Muscle of leg (tissue), 11 donors: ENCODE measurements around the gene PLA2G4B. TPM values are rescaled to one million over a fixed set of nuclear protein-coding genes. Genes with fewer than 3 reads are reported as not detected.

Experiments
- DNase-seq: peaks from one replicate; pipeline ENCODE4 v3.0.0; 2013
- H3K27ac ChIP-seq: one replicate; pipeline ENCODE4 v1.5.1; 2013; ENCODE audit warnings: mild to moderate bottlenecking, low read length, control low read depth
- H3K27me3 ChIP-seq: one replicate; pipeline ENCODE4 v1.6.1; 2013; ENCODE audit warnings: low read length; ENCODE audit not compliant: control insufficient read depth, insufficient read depth
- H3K36me3 ChIP-seq: one replicate; pipeline ENCODE4 v1.6.1; 2013; ENCODE audit warnings: low read length; ENCODE audit not compliant: control insufficient read depth, insufficient read depth
- H3K4me1 ChIP-seq: one replicate; pipeline ENCODE4 v1.6.1; 2013; ENCODE audit warnings: low read length; ENCODE audit not compliant: control insufficient read depth, insufficient read depth
- H3K4me3 ChIP-seq: one replicate; pipeline ENCODE4 v1.5.1; 2013; ENCODE audit warnings: low read length, control low read depth
- H3K9me3 ChIP-seq: replicated peaks from 2 replicates; pipeline ENCODE4 v1.6.1; 2013; ENCODE audit warnings: low read depth, low read length; ENCODE audit not compliant: control insufficient read depth
- WGBS: methylation state at CpG from one replicate; pipeline ENCODE4 v1.1.5; 2013; ENCODE audit warnings: missing lambda C conversion rate; ENCODE audit not compliant: insufficient coverage; 5-methylcytosine and 5-hydroxymethylcytosine counted together
- polyA plus RNA-seq, 8 donors: library from polyadenylated mRNA; unstranded; fragments of 120-200 nt; gene quantifications; one replicate each; pipeline versions ENCODE4 v1.2.1 to v1.2.3, GENCODE V29; 2013; ENCODE audit warnings: inconsistent platforms in 1 of 8, low replicate concordance in 1 of 8; ENCODE audit not compliant: insufficient read length in 8 of 8, insufficient read depth in 1 of 8
- total RNA-seq: library from RNA; stranded (reverse); fragments of 120-200 nt; gene quantifications from one replicate; pipeline ENCODE4 v1.2.4, GENCODE V29; 2013

The PLA2G4B gene
- total and polyA plus RNA-seq, 9 donors = 3.4 to 11.7 (median 7.2) TPM

DNA sequence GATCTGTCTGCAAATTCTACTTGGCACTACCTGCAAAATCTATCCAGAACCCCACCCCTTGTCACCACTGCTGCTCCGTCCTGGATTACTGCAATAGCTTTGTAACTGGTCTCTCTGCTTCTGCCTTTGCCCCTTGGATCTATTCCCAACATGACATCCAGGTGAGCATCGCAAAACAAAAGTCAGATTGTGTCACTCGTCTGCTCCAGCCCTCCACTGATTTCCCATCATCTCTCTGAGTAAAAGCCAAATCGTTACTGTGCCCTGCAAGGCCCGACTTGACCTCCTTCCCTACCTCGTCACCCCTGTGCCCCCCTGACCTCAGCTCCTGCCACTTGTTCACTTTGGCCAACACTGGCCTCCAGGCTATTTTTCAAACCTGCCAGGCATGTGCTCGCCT is 45.8 kb downstream of the PLA2G4B start:
- Histone ChIP-seq H3K4me1 (peaks cover 22% of the 10 kb centered on the region), H3K4me3 (no peak overlapping the region), H3K9me3 (no peaks in the 10 kb centered on the region), H3K27ac (no peak overlapping the region), H3K27me3 (peaks cover 15% of the 10 kb centered on the region), H3K36me3 (peaks cover 5% of the 10 kb centered on the region)
- 84% methylated on average over 7 of the region's 7 CpGs for WGBS
- DNase-seq = no peak

DNA sequence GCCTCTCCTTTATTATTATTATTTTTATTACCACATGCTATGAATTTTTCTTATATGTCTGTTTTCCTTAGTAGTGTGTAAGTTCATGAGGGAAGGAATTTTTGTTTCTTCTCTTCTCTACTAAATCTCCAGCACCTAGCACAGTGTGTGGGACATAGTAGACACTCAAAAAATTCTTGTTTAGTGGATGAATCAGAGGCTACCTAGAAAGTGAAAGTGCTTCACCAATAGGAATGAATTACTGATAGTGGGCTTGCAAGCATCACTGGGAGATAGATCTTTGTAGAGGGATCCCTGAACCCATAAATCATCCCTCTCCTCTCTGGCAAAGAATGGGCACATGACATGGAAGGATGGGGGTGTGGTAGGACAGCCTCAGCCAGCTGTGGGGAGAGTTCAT is 46.7 kb downstream of the PLA2G4B start:
- Histone ChIP-seq H3K36me3 (peaks cover 5% of the 10 kb centered on the region), H3K4me1 (peaks cover 22% of the 10 kb centered on the region), H3K27ac (no peak overlapping the region), H3K9me3 (no peaks in the 10 kb centered on the region), H3K27me3 (peaks cover 15% of the 10 kb centered on the region), H3K4me3 (no peak overlapping the region)
- DNase-seq = no peak

DNA sequence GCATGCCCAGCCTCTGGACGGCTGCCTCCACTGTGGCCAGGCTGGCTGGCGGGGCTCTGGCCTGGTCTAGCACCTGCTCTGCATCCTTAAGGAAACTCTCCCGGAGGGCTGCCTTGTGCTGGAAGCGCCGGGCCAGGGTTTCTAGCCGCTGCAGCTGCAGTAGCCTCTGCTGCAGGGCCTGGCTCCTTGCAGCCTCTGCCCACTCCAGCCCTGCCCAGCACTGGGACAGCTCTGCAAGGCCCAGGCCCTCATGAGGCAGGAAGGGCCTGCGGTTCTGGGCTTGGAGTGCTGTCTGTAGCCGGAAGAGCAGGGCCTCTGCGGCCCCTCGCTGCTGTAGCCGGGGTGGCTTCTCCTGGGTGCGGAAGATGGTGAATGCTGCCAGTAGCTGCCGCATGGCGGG is 47.2 kb downstream of the PLA2G4B start:
- H3K27ac ChIP-seq = no peak overlapping the region
- no peaks in the 10 kb centered on the region for H3K9me3 ChIP-seq
- peaks cover 22% of the 10 kb centered on the region for H3K4me1 ChIP-seq
- H3K4me3 ChIP-seq = no peak overlapping the region
- DNase-seq = no peak
- H3K27me3 ChIP-seq = peaks cover 9% of the 10 kb centered on the region
- WGBS = 93% methylated on average over 14 of the region's 14 CpGs
- peaks cover 5% of the 10 kb centered on the region for H3K36me3 ChIP-seq

DNA sequence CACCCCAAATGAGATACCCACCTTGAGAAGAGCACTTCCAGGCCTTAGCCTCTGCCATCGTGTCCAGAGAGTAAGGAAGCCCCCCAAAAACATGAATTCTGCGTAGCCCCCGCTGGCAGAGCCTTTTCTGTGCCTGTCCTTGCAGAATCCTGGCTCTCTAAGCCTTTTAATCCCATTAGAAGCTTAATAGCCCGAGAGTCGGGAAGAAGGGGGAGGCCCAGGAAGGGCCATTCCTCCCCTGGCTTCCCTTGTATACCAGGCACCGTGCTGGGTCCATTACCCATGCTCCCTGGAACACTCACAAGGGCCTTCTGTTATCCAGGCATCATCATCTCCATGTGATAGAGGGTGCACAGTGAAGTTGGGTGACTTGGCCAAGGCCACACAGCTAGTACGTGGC is 48.1 kb downstream of the PLA2G4B start:
- WGBS = 80% methylated on average over 1 of the region's 7 CpGs
- Histone ChIP-seq H3K9me3 (no peaks in the 10 kb centered on the region), H3K27ac (no peak overlapping the region), H3K36me3 (peaks cover 5% of the 10 kb centered on the region), H3K4me1 (peaks cover 28% of the 10 kb centered on the region), H3K4me3 (no peak overlapping the region), H3K27me3 (peaks cover under 1% of the 10 kb centered on the region)
- DNase-seq = no peak

DNA sequence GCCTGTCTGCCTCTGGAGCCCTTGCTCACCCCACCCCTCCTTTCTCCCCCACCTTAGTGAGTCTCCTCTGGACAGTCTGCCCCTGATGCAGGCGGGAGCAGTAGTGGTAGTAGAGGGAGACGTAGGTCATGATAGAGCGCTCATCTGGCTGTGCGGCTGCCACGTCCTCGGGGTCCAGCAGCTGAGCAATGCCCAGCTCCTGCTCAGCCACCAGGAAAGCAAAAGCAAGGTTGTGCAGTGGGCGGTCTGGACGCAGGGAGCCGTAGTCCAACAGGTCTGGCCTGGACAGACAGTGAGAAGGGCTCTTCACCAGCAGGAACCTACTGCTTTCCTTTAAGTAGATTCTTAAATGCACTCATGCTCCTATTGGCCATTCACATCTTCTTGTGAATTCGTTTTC is 48.5 kb downstream of the PLA2G4B start:
- DNase-seq = no peak
- Histone ChIP-seq H3K4me1 (peaks cover 32% of the 10 kb centered on the region), H3K9me3 (no peaks in the 10 kb centered on the region), H3K4me3 (no peak overlapping the region), H3K27me3 (no peaks in the 10 kb centered on the region), H3K36me3 (peaks cover 5% of the 10 kb centered on the region), H3K27ac (no peak overlapping the region)
- 90% methylated on average over 8 of the region's 10 CpGs for WGBS

DNA sequence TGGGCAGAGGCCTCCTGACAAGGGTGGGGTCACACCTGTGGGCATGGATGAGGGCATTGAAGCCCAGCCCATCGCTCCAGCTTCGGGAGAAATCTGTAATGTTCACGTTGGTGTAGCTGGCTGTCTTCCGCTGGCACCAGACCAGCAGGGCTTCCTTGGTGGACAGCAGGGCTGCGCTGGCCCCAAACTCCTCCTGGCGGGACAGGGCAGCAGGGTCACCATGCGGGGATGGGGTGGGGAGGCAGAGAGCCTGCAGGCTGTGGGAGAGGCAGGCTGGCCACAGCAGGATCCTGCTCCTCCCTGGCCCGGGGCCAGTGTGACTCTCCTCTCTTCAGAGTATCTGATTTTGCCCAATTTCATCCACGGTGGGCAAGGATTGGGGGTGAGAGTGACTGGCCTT is 49.2 kb downstream of the PLA2G4B start:
- H3K27ac ChIP-seq = no peak overlapping the region
- peaks cover 5% of the 10 kb centered on the region for H3K36me3 ChIP-seq
- DNase-seq = no peak
- H3K4me3 ChIP-seq = no peak overlapping the region
- H3K9me3 ChIP-seq = no peaks in the 10 kb centered on the region
- no peaks in the 10 kb centered on the region for H3K27me3 ChIP-seq
- H3K4me1 ChIP-seq = peaks cover 32% of the 10 kb centered on the region
- WGBS = 88% methylated on average over 9 of the region's 9 CpGs

DNA sequence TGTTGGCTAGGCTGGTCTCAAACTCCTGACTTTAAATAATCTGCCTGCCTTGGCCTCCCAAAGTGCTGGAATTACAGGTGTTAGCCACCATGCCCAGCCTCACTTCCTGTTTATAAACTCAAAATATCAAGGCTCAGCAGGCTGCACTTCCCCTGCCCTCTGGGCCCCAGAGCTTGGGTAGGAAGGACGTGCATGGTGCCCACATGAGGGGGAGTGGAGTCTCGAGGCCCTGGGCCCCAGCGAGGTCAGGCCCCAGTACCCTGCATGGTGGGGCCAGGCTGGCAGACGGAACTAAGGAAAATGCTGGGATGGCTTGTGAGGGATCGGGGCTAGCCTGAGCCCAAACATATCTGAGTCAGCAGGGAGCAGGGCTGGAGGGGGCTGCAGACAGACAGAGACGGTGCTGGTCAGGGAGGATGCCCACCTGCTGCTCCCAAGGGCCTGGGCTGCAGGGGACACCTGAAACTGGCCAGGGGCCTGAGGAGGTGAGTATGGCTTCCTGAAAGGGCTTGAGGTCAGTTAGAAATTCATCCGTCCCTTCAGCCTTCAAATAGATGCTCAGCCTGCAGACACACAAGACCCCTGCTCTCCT is 50.1 kb downstream of the PLA2G4B start:
- Histone ChIP-seq H3K27me3 (no peaks in the 10 kb centered on the region), H3K4me3 (no peak overlapping the region), H3K4me1 (peaks cover 34% of the 10 kb centered on the region), H3K27ac (no peak overlapping the region), H3K9me3 (no peaks in the 10 kb centered on the region), H3K36me3 (peaks cover 5% of the 10 kb centered on the region)
- 88% methylated on average over 6 of the region's 7 CpGs for WGBS
- DNase-seq = no peak

DNA sequence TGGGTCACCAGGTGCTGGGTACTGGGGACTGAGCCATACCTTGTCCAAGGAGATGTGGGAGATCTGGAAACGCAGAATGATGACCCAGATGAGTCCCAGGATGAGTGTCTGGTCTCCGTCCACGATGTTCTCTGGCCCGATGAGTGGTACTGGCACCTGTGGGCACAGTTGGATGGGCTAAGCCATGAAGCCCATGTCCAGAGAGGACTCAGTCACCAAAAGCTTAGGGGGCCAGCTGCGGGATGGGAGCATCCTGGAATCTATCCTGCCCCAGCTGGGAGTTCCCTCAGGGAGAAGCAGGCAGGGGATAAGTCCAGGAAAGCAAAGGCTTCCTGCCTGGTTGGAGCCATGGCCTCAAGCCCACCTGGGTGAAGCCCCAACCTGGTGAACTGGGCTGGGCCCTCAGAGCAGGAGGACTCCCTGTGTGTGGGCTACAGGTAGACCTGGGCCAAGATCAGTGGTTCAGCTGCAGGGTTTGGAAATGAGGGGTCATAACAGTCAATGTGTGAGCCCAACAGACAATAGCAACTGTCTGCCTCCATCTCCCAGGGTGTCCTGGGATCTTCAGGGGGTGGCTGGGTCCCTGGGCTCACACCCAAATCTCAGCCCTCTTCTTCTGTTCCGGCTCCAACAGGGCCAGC is 51.5 kb downstream of the PLA2G4B start:
- peaks cover 5% of the 10 kb centered on the region for H3K36me3 ChIP-seq
- DNase-seq = no peak
- no peak overlapping the region for H3K27ac ChIP-seq
- H3K9me3 ChIP-seq = no peaks in the 10 kb centered on the region
- no peak overlapping the region for H3K4me3 ChIP-seq
- H3K4me1 ChIP-seq = peaks cover 48% of the 10 kb centered on the region
- H3K27me3 ChIP-seq = no peaks in the 10 kb centered on the region
- 84% methylated on average over 6 of the region's 6 CpGs for WGBS

DNA sequence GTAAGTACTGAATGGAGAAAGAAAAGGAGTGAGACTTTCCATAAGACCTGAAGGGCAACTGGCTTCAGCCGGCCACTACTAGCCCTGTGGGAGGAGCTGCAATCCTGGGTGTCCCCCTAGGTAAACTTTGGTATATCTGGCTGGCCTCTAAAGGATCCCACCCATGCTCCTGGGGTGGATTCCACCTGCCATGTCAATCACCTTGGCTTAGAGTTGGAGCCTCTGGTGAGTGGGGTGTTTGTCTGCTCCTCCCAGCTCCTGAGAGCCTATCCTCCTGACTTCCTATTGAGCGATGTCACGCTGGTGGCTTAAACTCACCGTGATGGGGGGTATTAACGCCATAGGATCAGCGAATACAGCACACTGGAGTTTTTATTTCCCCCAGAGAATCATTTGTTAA is 52.6 kb downstream of the PLA2G4B start:
- WGBS = no CpG with 5 or more reads among the region's 6 CpGs
- Histone ChIP-seq H3K4me1 (peaks cover 47% of the 10 kb centered on the region), H3K27me3 (no peaks in the 10 kb centered on the region), H3K4me3 (no peak overlapping the region), H3K36me3 (no peaks in the 10 kb centered on the region), H3K27ac (peak overlapping the region; percentile 17), H3K9me3 (no peaks in the 10 kb centered on the region)
- DNase-seq = no peak

DNA sequence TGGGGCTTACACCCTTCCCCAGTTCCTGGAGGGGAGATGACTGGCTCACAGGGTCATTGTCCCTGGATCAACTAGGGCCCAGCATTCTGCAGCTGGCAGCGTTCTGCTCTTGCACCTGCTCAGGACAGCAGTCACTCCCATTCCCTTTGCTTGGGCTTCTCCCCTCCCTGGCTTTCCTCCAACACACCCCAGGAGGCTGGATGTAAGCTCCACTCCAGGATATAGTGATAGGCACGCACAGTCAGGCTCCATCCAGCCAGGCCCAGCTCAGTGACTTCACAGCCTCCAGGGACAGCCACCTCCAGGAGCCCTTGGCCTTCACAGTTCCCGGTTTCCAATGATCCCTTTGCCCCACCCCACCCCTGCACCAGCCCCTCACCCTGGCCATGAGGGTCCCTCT is 53.3 kb downstream of the PLA2G4B start:
- Histone ChIP-seq H3K4me1 (peaks cover 46% of the 10 kb centered on the region), H3K9me3 (no peaks in the 10 kb centered on the region), H3K27me3 (no peaks in the 10 kb centered on the region), H3K27ac (no peak overlapping the region), H3K36me3 (peaks cover 6% of the 10 kb centered on the region), H3K4me3 (no peak overlapping the region)
- 63% methylated on average over 2 of the region's 3 CpGs for WGBS
- peak; percentile 65 for DNase-seq
